ENCODE measurements around the gene UNKL. TPM values are rescaled to one million over a fixed set of nuclear protein-coding genes. Genes with fewer than 3 reads are reported as not detected.
"Not testable (repeated sequence)": the region's sequence is repeated elsewhere in the genome, so short reads cannot be mapped to it uniquely, and the experiment has no call there.

Gene UNKL
- total RNA-seq, 1 donor from 2014 or later, result 5.3 TPM

DNA sequence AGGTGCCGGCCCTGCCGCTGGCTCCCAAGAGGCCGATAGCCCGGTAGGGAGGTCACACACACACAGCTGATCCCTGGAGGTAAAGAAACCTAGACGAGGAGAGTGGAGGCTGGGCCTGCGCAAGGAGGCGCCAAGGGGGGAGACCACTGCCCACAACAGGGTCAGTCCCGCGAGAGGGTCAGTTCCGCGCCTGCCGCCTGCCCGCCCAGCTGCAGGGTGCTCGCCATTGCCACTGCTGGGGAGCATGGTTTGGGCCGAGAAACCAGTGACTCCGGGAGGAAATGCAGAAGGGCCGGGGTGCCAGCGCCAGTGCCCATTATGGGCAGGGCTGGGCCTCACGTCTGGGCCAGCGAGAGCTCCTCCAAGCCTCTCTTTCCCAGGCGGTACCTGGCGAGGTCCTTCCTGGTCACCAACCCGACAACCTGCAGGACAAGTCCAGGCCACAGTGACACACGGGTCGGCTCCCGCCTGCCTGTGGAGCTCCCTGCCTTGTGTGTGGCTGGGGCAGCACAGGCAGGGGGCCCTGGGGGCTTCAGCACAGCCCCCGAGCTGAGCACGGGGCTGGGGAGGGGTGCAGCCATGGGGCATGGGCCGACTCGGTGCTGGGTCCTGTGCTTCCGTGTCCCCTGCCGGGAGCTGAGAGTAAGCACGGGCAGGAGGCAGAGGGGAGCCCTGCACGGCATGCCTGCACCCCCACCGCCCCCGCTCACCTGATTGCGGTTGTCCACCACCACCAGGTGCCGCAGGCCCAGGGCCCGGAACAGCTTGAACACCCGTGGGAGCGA lies 32.0 kb upstream of the UNKL start:
- ATAC-seq, result no peak

DNA sequence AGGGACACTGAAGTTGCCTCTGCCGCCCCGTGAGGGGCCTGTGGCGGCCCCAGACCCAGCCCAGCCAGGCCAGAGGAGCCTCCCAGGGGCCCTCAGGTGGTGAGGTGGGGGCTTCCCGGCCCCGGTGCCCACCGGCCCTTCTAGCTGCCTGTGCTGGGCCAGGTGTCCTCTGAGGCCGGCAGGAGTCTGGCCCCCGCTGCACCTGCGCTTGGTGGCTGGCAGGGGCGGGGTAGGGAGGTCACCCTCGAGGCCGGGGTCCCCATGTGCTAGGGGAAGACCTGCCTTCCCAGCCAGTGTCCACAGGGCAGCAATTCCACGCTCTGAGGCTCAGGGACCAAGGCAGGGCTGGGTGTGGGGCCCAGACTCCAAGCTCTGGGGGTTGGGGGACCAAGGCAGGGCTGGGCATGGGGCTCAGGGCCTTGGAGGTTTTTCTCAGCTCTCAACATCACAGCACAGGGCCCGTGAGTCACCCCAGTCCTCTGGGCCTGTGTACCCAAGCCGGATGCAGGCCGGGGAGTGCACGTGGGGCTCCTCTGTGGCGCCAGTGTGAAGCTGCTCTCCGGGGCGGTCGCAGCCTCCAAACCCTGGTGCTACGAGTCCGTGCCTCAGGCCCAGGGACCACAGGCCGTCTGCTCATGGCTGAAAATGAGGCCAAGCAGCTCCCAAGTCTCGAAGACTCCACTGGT lies 31.2 kb upstream of the UNKL start:
- ATAC-seq, result no peak

DNA sequence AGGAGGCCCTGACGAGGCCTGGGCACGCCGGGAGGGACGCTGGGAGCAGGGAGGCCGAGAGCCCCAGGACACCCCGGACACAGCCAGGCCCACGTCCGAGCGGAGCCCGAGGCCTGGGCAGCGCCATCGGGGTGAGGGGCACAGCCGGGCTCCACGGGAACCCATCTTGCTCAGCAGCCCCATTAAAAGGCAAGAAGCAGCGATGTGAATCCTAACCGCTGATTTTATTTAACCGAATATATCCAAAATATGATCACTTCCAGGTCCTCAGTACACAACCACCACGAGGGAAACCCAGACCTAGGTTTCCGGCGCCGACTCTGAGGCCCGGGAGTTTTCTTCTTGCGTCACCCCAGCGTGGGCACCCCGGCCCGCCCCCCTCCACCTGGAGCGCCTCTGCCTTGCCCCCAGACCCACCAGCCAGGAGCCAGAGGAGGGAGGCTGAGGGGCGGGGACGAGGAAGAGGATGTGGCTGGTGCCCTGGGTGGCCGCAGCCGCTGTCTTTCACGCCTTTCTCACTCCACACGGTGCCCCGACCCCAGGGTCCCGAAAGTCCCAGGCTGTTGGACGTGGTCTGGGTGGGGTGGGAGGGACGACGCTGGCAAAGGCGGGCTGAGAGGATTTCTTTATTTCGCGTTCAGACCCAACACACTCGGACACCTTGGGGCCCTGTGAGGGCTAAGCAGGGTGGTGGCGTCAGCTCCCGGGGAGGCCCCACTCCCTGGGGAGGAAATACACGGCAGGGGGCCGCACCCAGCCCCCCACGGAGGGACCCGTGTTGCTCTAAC lies 30.4 kb upstream of the UNKL start:
- ATAC-seq, result no peak

DNA sequence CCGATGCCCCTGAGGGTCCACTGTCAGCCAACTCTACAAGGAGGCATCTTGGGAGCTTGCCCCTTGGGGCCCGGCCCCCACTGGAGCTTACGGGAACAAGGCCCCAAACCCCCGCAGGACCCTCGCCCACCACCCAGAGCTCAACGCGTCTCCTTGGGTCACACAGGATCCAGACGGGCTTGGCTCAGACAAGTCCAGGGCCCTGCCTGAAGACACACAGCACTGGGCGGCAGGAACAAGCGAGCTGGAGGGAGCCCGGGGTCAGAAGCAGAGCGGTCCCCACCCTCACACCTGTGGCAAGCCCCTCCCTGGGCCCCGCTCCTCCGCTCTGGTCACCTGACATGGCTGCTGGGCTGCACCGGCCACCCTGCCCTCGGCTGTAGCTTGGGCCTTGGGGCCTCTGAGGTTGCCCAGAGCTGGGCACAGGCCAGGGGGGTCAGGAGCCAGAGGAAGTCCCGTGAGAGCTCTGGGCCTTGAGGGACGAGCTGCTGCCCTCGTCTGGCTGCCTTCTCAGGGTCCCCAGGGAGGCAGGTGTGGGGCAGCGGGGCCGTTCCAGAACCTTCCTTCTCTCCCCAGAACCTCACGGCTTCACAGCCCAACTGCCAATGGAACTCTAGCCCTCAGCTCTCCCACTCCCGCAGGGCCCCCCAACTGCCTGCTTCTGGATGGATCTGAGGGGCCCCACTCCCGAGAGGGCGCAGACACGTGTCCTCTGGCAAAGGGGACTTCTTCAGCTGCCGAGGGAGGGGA lies 29.7 kb upstream of the UNKL start, which contains the start of gene CCDC154:
Gene CCDC154 (minus strand): TSS at position 577 of the 750 bp plus-strand sequence. CDS start 234 bp downstream, at position 343.
- ATAC-seq, result no peak

DNA sequence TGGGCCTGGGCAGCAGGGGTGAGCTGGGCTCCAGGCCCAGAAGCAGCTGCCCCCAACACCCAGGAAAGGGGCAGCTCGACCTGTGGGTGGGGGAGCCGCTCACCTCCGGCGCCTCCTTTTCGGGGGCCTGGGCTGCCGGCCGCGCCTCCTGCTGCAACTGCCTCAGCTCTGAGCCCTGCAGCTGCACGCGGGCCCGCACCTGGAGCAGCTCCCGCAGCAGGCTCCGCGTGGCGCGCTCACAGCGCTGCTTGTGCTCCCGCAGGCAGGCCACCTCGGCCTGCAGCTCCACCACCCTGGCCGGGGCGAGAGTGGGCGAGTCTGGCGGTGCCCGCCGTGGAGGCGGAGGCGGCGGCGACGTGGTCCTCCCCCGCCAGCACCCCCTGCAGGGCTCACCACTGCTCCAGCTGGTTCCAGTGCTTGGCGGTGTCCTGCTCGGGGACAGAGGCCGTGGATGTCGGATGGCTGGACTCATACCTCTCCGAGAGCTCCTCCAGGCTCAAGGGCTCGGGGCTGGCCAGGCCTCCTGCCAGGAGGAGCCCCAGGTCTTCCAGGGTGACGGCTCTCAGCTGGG lies 29.0 kb upstream of the UNKL start:
- no peak for ATAC-seq

DNA sequence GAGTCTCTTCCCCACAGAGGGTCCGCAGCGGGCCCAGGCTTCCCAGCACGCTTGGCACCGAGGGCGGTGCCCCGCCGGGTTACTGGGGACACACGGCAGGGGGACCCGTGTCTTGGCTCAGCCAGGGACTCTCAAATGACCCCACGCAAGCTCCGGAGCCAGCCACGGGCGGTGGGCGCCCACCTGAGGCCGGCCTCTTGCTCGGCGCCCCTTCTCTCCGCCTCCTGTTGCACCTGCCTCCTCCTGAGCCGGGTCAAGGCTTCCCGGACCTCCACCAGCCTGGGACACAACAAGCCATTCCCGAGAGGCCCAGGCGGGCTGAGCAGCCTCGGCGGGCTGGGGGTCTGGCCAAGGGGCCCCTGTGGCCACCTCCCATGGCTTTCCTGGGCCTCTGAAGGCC lies 28.2 kb upstream of the UNKL start:
- no peak for ATAC-seq

DNA sequence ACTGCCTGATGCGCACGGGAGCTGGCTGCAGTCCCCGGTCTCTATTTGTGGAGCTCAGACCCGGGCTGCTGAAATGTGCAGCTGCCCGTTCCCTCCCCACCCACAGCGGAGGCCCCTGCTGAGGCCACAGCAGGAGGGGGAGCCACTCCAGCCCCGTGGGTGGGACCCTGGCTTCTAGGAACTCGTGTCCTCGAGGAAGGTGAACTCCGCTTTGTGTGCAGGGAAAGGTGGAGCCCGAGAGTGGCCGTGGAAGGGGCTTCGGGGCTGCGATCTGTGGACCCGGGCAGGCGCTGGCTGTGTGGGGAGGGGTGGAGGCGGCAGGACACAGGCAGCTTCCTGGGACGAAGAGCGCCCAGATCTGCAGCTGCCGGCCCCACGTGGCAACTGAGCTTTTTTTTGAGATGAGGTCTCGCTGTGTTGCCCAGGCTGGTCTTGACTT lies 26.9 kb upstream of the UNKL start:
- no peak for ATAC-seq

DNA sequence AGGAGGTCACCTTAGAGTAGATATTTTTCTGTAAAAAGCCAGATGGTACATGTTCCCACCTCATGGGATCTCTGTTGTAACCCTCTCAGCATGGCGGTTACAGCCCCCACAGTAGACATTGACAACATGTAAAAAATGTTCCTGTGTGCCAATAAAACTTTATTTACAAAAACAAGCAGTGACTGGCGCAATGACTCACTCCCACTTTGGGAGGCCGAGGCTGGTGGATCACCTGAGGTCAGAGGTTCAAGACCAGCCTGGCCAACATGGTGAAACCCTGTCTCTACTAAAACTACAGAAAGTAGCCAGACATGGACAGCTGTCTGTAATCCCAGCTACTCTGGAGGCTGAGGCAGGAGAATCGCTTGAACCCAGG lies 25.2 kb upstream of the UNKL start:
- ATAC-seq, result not testable (repeated sequence)

DNA sequence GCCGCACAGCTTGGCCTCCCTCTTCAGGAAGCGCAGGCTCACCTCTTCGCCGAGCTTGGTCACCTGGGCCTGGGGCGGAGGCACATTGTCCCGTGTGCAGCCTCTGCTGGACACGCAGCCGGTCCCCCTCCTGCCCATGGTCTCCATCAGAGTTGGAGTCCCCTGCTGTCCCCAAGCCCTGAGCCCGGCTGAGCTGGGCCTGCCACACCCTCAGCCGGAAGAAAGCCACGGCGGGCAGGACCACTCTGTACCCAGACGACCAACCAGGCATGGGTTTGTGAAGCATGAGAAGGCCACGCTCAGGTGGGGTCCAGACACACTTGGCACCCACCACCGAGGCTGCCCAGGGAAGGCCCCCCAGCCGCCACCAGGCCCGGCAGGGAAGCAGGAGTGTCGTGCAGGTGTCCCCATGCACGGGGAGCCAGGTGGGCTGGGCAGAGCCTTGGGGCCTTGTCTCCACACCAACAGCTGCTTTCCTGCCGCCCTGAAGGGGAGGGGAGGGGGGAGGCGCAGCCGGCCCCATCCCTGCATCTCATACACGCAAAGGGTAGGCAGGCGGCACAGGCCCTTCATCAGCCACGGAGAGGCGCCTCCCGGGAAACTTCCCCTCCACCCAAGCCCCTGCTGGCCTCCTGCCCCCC lies 24.7 kb upstream of the UNKL start:
- ATAC-seq, result no peak

DNA sequence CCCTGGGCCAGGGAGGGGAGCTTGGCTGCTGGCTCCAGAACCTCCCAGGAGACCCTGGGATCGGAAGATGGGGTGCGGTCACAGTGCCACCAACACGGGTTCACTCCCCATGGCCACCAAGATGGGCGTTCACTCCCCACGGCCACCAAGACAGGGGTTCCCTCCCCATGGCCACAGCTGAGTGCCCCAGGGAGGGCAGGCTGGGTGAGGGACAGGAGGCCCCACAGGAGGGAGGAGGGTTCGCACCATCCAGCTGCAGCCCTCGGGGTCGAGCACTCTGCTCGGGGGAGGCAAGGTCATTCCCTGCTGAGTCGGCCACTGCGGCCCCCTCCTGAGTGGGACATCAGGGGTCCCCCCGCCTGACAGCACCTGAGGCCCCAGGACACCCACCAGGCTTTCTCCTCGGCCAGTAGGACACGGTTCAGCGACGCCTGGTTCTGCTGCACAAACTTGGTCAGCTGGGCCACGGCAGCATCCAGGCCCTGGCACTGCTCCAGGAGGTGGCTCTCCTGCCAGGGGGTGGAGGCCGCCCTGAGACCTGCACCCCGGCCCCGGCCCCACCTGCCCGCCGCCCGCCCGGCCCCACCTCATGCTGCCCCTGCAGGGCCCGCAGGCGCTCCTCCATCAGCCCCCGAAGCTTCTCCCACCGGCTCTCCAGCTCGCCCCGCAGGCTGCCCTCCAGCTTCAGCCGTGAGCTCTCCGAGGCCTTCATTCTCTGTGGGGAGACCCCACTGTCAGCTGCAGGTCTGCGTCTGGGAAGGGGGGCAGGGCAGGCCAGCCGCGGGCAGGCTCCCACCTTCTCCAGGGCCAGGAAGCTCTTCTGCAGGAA lies 23.9 kb upstream of the UNKL start:
- ATAC-seq, result no peak

DNA sequence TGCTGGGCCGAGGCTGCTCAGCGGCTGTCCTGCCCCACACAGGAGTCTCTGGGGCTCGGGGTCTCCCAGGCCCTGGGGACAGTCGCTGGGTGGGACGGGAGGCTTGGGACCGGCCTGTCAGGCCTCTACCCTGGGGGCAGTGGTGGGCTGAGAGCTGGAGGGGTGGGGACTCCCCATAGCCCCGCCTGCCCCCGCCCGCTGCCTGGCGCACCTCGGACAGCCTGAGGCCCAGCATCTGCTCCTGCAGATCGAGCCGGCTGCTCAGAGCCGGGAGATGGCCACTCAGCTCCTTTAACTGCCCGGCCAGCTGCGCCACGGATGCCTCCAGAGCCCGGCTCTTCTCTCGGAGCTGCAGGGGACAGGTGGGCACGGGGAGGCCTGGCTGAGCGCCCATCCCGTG lies 23.1 kb upstream of the UNKL start:
- ATAC-seq, result no peak

DNA sequence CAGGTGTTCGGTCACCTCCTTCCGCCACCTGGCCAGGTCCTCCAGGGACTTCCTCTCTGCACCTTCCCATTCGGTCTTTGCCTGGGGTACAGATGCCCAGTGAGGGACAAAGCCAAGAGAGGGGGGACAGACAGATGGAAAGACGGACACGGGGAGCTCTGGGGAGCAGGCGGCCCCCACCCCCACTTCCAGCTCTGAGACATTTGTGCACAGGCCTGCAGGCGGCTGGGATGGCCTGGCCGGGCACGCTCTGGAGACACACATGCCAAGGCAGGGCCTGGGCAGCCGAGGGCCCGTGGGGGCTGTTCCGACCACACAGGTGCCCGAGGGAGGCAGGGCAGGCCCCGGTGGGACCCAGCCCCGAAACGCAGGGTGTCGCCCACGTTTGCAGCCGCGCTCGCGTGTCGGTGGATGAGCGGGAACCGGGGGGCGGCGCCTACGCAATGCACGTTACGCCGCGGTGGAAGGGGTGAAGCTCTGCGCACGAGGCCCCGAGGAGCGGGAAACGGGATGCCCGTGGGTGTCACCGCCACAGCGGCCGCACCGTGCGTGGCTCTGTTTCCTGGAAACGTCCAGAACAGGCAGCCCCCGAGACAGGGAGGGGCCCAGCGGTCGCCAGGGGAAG lies 22.3 kb upstream of the UNKL start:
- no peak for ATAC-seq

DNA sequence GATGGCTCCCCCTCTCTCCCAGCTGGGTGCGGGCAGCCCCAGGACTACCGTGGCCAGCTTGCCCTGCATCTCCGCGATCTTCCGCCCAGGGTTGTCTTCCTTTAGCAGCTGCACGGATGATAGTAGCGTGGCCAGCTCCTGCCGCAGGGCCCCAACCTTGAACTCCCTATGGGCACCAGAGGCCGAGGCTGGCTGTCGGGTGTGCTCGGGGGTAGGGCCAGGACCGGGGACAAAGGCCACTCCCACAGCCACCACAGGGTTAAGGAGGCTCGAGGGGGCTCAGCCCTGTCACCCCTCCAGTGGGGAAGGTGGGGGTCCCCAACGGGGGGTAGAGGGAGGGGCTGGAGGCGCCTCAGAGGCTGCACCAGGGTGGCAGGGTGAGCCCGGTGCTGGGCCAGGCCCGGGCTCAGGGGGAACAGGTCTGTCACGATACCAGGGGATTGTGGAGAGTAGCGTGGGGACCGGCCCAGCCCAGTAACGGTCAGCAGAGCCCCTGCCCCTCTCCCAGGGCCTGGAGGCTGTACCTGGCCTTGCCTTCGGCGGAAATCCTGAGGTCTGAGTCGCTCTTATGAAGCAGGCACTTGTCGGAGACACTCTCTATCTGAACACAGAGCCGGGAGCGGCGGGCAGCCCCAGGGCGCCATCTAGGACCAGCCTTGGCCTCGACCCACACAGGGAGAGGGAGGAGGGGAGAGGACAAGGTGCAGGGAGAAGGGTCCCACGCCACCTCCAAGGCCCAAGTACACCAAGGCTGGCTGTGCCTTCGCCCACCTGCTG lies 21.6 kb upstream of the UNKL start:
- ATAC-seq, result no peak

DNA sequence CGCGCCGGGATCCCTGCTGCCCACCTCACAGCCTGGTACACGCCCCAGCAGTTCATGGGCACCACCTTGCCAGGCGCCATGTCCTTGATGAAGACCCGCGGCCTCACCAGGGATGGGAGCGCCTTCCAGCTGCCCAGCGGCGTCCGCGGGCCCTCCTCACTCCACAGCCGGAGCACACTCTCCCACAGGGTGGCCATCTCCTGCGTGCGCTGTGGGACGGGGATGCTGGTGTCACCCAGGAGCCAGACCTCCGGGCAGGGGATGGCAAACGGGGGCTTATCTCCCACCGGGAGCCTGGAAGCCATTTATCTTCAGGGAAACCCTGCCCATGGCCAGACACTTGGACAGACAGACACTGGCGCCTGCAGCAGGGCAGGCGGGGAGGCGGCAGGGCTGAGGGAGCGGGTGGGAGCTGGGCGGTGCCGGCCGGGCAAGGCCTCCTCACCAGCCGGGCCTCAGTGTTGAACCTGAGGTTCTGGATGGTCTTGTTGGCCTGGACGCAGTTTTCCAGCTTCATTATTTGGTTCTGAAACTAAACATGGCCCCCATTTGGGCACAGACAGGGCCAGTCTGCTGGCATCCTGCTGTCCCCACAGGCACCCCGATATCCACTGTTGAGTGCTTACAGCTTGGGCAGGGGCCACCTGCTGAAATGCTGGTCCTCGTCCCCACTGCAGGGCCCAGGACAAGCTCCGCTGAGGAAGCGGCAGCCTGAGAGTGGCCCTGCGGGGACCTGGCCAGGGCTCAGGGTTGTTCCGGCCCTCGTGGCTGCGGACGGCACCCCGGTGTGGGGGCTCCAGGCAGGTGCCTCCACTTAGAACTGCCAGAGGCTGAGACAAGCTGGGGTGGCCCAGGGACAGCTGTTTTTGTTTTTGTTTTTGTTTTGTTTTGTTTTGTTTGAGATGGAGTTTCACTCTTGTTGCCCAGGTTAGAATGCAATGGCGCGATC lies 20.4 kb upstream of the UNKL start:
- ATAC-seq, result no peak

DNA sequence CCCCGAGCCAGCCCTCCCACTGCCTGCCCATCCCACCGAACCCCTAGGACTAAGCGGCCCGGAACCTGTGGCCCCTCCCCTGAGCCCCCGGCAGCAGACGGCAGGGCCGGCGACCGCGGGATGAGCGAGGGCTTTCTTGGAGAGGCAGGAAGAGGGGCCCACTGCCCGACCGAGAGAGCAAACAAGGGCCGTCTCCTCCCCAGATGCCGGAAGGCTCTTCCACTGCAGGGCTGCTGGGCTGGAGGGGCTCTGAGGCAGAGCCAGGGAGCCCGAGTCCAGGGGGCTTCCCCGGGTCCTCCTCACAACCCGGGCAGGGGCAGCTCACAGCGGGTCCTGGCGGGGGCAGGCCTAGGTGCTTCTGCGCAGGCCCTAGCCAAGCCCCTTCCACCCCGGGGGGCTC lies 19.3 kb upstream of the UNKL start:
- no peak for ATAC-seq

DNA sequence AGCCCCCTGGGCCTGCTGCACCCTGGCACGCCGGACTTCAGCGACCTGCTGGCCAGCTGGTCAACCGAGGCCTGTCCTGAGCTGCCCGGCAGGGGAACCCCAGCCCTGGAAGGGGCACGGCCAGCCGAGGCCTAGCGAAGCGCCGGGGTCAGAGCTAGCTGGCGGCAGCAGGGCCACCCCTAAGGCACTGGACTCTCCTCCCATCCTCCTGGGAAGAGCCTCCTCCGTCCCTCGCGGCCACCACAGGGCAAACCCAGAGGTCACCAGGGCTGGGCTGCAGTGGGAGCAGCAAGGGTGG lies 18.7 kb upstream of the UNKL start:
- ATAC-seq, result no peak

DNA sequence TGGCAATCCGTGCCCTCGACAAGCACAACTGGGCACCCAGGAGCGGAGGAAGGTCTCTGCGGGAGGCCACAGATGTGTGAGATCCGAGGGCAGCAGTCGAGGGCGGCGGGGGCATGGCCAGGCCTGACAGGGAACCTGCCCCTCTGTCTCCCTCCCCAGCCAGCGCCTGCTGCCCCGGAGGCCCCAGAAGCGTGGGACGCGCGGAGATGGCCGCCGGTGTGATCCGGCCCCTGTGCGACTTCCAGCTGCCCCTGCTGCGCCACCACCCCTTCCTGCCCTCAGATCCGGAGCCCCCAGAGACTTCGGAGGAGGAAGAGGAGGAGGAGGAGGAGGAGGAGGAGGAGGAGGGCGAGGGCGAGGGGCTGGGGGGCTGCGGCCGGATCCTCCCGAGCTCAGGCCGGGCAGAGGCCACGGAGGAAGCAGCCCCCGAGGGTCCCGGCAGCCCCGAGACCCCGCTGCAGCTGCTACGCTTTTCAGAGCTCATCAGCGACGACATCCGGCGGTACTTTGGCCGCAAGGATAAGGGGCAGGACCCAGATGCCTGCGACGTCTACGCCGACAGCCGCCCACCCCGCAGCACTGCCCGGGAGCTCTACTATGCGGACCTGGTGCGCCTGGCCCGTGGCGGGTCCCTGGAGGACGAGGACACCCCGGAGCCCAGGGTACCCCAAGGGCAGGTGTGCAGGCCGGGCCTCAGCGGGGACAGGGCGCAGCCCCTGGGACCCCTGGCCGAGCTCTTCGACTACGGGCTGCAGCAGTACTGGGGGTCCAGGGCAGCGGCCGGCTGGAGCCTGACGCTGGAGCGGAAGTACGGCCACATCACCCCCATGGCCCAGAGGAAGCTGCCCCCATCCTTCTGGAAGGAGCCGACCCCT lies 18.1 kb upstream of the UNKL start:
- ATAC-seq, result no peak

All from esophagus mucosa (tissue), 1 donor.